HepG2 (cell line): ENCODE results near the gene GJA3.

Experiments
- AHR ChIP-seq: IDR thresholded peaks from 2 replicates; pipeline ENCODE4 v1.6.1; 2018; ENCODE audit warnings: missing genetic modification reagents, missing compliant biosample characterization
- GATAD2A ChIP-seq: IDR thresholded peaks from 2 replicates; pipeline ENCODE4 v1.6.1; 2016
- HDAC2 ChIP-seq: sonication (generic); formaldehyde crosslinking; IDR thresholded peaks from 2 replicates; pipeline ENCODE4 v1.4.0; 2020; ENCODE audit warnings: missing genetic modification reagents
- KLF6 ChIP-seq: IDR thresholded peaks from 2 replicates; pipeline ENCODE4 v1.8.0; 2016; ENCODE audit warnings: missing biosample characterization, missing genetic modification reagents
- LCORL ChIP-seq, 2 experiments: fragments of 450-650 bp in 1 of 2; sonication (generic) in 1 of 2; formaldehyde crosslinking in 1 of 2; IDR thresholded peaks; 2 replicates each; pipeline versions ENCODE4 v1.5.0 to v1.6.1; 2017 to 2020; ENCODE audit warnings: antibody characterized with exemption in 1 of 2, missing genetic modification reagents in 1 of 2
- TAF1 ChIP-seq: sonication (generic); formaldehyde crosslinking; IDR thresholded peaks from 2 replicates; pipeline ENCODE4 v1.4.0; 2020; ENCODE audit warnings: missing genetic modification reagents
- ZNF670 ChIP-seq: sonication (generic); formaldehyde crosslinking; IDR thresholded peaks from 2 replicates; pipeline ENCODE4 v1.8.0; 2022; ENCODE audit warnings: mild to moderate bottlenecking, missing genetic modification reagents, borderline replicate concordance
- TF ChIP-seq, protein P1 (sequence below): sonication (generic); formaldehyde crosslinking; IDR thresholded peaks from 2 replicates; pipeline ENCODE4 v1.5.0; 2020; ENCODE audit warnings: mild to moderate bottlenecking, missing genetic modification reagents, moderate library complexity
- TF ChIP-seq, protein P2 (sequence below): sonication (generic); formaldehyde crosslinking; IDR thresholded peaks from 2 replicates; pipeline ENCODE4 v1.9.0; 2021; ENCODE audit warnings: missing genetic modification reagents, borderline replicate concordance

DNA sequence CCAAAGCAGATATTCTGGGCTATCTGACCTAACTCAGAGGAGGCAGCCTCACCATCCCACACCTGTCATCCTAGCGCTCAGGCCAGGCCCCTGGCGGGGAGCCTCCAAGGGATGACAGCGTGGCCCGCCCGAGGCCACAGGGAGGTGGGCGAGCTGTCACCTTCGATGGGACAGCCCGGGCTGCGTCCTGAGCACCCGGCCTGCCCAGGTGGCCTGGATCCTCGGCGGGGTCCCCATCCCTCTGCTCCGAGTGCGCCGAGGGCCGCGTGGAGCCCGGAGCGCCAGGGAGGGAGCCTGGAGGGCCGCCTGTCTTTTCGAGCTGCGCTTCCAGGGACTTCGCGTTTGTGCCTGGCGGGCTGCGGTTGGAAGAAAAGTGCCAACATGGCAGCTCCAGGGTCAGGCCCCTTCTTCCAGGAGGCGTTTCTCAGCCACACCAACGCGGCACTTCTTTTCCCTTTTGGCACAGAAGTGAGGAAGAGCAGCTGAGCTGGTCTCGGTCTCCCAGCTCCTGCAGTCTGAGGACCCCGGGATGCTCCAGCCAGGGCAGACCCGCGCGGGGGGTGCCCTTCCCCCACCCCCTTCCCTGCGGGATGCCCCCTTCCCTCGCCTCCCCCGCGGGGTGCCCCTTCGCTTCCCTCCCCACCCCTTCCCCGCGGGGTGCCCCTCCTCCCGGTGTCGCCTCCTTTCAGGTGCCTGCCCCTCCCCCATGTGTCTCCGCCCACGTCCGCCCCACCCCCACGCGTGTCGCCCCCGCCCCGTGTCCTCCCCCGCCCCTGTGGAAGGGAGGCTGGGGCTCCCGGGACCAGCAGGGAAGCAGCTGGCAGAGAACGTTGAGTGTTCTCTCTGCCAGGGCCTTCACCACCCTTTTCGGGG lies 42.3 kb downstream of the GJA3 start:
- TF ChIP-seq GATAD2A (no peak), KLF6 (no peak), LCORL (IDR thresholded peaks at IDR 0.05) (no peak), LCORL (CRISPR knock-in tag; IDR thresholded peaks at IDR 0.05) (no peak), HDAC2 (no peak), ZNF670 (no peak), TAF1 (CRISPR knock-in tag) (no peak), AHR (CRISPR knock-in tag) (no peak)
- TF ChIP-seq, protein P1, sequence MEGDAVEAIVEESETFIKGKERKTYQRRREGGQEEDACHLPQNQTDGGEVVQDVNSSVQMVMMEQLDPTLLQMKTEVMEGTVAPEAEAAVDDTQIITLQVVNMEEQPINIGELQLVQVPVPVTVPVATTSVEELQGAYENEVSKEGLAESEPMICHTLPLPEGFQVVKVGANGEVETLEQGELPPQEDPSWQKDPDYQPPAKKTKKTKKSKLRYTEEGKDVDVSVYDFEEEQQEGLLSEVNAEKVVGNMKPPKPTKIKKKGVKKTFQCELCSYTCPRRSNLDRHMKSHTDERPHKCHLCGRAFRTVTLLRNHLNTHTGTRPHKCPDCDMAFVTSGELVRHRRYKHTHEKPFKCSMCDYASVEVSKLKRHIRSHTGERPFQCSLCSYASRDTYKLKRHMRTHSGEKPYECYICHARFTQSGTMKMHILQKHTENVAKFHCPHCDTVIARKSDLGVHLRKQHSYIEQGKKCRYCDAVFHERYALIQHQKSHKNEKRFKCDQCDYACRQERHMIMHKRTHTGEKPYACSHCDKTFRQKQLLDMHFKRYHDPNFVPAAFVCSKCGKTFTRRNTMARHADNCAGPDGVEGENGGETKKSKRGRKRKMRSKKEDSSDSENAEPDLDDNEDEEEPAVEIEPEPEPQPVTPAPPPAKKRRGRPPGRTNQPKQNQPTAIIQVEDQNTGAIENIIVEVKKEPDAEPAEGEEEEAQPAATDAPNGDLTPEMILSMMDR (CRISPR knock-in tag) = no peak
- TF ChIP-seq, protein P2, sequence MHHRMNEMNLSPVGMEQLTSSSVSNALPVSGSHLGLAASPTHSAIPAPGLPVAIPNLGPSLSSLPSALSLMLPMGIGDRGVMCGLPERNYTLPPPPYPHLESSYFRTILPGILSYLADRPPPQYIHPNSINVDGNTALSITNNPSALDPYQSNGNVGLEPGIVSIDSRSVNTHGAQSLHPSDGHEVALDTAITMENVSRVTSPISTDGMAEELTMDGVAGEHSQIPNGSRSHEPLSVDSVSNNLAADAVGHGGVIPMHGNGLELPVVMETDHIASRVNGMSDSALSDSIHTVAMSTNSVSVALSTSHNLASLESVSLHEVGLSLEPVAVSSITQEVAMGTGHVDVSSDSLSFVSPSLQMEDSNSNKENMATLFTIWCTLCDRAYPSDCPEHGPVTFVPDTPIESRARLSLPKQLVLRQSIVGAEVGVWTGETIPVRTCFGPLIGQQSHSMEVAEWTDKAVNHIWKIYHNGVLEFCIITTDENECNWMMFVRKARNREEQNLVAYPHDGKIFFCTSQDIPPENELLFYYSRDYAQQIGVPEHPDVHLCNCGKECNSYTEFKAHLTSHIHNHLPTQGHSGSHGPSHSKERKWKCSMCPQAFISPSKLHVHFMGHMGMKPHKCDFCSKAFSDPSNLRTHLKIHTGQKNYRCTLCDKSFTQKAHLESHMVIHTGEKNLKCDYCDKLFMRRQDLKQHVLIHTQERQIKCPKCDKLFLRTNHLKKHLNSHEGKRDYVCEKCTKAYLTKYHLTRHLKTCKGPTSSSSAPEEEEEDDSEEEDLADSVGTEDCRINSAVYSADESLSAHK (CRISPR knock-in tag) = no peak
